ENCODE data around the gene UNC13B. TPM values are rescaled to one million over a fixed set of nuclear protein-coding genes. Genes with fewer than 3 reads are reported as not detected.

The UNC13B gene
- total and polyA plus RNA-seq, 2 donors (not counting 3 experiments of a cell fraction or from before 2014, with no cell fraction given): 30.1 to 46.2 TPM

DNA sequence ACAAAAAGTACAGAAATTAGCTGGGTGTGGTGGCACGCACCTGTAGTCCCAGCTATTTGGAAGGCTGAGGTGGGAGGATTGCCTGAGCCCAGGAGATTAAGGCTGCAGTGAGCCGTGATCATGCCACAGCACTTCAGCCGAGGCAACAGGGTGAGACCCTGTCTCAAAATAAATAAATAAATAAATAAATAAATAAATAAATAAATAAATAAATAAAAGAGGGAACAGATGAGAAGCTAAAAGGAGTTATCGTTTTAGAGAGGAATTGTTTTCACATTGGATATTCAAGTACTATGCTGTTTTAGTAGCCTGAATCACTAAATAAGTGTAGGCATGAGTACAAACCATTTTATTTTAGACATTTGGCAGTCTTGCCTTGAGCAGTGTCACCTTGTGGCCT is 151.7 kb downstream of the UNC13B start:
- dilution Hi-C loops (cut with MboI; ENCODE audit: extremely low pct_ligation_motif_present, low sequenced_read_pairs): no loop called here
- H3K27me3 ChIP-seq (ENCODE audit: control insufficient read depth in 2 of 2, insufficient read depth in 2 of 2, low read length in 2 of 2): no peaks in the 10 kb centered on the region
- FAIRE-seq: peak; percentile 12

More for the DNA sequence above, 151.7 kb downstream of the UNC13B start:
- no peak overlapping the region for H3K4me3 ChIP-seq (replicated peaks in 1 of 3; ENCODE audit: insufficient read depth in 1 of 3, low read depth in 1 of 3, low read length in 3 of 3)
- no peaks in the 10 kb centered on the region for H3K9me3 ChIP-seq (replicated peaks; ENCODE audit: control insufficient read depth, insufficient read depth, low read length)
- H3K4me1 ChIP-seq (ENCODE audit: control insufficient read depth, extremely low read depth, insufficient read depth, low read length): no peaks in the 10 kb centered on the region
- CTCF ChIA-PET: interaction anchor here (1.0 kb wide), 1 partner anchor 72 kb away, joined by 4 read pairs; no protein-coding TSS in a partner anchor
- H4K20me1 ChIP-seq (replicated peaks; ENCODE audit: control insufficient read depth, extremely low read depth, insufficient read depth, low read length): no peaks in the 10 kb centered on the region
- no peak overlapping the region for H3K27ac ChIP-seq (ENCODE audit: insufficient read depth, low read depth, low read length)
- intact Hi-C loops (cut with micrococcal nuclease): no loop called here
- POLR2A ChIA-PET: no interaction called here
- peaks cover 2 to 6% of the 10 kb centered on the region in 2 experiments for H3K36me3 ChIP-seq (ENCODE audit: control insufficient read depth in 2 of 2, extremely low read depth in 1 of 2, insufficient read depth in 2 of 2, low read length in 2 of 2)
- no peak overlapping the region for H3K9ac ChIP-seq (replicated peaks; ENCODE audit: extremely low read depth, insufficient read depth, low read length)
- no peak overlapping the region for H2AFZ ChIP-seq (ENCODE audit: low read depth, low read length)
- H3K9me1 ChIP-seq (replicated peaks; ENCODE audit: control insufficient read depth, extremely low read depth, insufficient read depth, low read length): no peaks in the 10 kb centered on the region
- TF ChIP-seq FOS (IDR thresholded peaks at IDR 0.05; ENCODE audit: borderline replicate concordance, insufficient read depth, low read length) (no peak), JUN (IDR thresholded peaks at IDR 0.05; ENCODE audit: borderline replicate concordance, insufficient read depth, insufficient read length, low read depth) (no peak), MYC (IDR thresholded peaks at IDR 0.05; ENCODE audit: low read depth, low read length) (no peak), POLR2A (IDR thresholded peaks at IDR 0.05; ENCODE audit: low read depth, low read length) (no peak), POLR2AphosphoS5 (IDR thresholded peaks at IDR 0.05; ENCODE audit: insufficient read depth, low read depth, low read length) (no peak), GATA2 (IDR thresholded peaks at IDR 0.05; ENCODE audit: insufficient read depth, insufficient read length, low read depth, low read length) (no peak), EZH2 (IDR thresholded peaks at IDR 0.05; ENCODE audit: borderline replicate concordance, low read depth, low read length, severe bottlenecking) (no peak)
- TF ChIP-seq, protein P1, sequence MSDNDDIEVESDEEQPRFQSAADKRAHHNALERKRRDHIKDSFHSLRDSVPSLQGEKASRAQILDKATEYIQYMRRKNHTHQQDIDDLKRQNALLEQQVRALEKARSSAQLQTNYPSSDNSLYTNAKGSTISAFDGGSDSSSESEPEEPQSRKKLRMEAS (IDR thresholded peaks at IDR 0.05; ENCODE audit: insufficient read depth, insufficient read length): no peak
- TF ChIP-seq, protein P2, sequence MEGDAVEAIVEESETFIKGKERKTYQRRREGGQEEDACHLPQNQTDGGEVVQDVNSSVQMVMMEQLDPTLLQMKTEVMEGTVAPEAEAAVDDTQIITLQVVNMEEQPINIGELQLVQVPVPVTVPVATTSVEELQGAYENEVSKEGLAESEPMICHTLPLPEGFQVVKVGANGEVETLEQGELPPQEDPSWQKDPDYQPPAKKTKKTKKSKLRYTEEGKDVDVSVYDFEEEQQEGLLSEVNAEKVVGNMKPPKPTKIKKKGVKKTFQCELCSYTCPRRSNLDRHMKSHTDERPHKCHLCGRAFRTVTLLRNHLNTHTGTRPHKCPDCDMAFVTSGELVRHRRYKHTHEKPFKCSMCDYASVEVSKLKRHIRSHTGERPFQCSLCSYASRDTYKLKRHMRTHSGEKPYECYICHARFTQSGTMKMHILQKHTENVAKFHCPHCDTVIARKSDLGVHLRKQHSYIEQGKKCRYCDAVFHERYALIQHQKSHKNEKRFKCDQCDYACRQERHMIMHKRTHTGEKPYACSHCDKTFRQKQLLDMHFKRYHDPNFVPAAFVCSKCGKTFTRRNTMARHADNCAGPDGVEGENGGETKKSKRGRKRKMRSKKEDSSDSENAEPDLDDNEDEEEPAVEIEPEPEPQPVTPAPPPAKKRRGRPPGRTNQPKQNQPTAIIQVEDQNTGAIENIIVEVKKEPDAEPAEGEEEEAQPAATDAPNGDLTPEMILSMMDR (IDR thresholded peaks at IDR 0.05; ENCODE audit: extremely low read depth in 1 of 2, insufficient read depth in 1 of 2, low read depth in 1 of 2, low read length in 2 of 2): no peak
- BruUV-seq (replicated peaks): no TSS peak
- H3K4me2 ChIP-seq (ENCODE audit: insufficient read depth, low read length): no peak overlapping the region
- no peak for DNase-seq (ENCODE audit: low read depth, low spot score)
- H3K79me2 ChIP-seq (ENCODE audit: control insufficient read depth, insufficient read depth, low read length): no peaks in the 10 kb centered on the region

All from endothelial cell of umbilical vein (primary cell).